ENCODE measurements around the gene KCNJ16. TPM values are rescaled to one million over a fixed set of nuclear protein-coding genes. Genes with fewer than 3 reads are reported as not detected.

KCNJ16 gene
- total and polyA plus RNA-seq, 2 of the 13 experiments (the other 11 are each of a cell fraction or from before 2014, with no cell fraction given): not detected

DNA sequence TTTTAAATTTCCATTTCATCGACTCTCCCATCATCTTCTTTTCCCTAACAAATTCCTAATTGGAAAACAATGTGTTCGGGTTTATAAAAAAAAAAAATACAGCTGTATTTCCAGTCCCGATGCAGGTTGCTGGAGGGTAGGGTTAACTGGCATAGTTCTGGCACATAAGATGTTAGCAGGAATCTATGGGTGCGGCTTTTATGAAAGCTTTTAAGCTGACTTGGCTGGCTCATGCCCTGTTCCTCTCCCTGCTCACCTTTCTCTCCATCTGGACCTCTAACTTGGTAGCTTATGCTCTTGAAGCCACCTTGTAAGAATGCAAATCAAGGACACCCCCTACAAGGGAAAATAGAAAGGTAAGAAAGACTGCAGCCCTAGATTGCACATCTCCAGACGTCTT, 61.1 kb downstream of the KCNJ16 start:
- no TSS peak for BruUV-seq (replicated peaks)
- in situ Hi-C loops (cut with HindIII; ENCODE audit: extremely low pct_ligation_motif_present, low pct_unique_long_range_greater_than_20kb): no loop called here
- FAIRE-seq (no peak), ATAC-seq (no peak), DNase-seq (ENCODE audit: low spot score) (no peak)
- intact Hi-C loops (cut with micrococcal nuclease; ENCODE audit: unreplicated experiment): no loop called here
- 28% methylated on average over 5 of the region's 5 CpGs for WGBS (ENCODE audit: low lambda C conversion rate)
- no peaks in the 10 kb centered on the region for H3K79me2 ChIP-seq (ENCODE audit: insufficient read depth, low read length)
- no peaks in the 10 kb centered on the region for H3K27me3 ChIP-seq (ENCODE audit: control insufficient read depth in 1 of 2, insufficient read depth in 2 of 2, low read length in 2 of 2)
- H3K36me3 ChIP-seq (replicated peaks in 1 of 2; ENCODE audit: control insufficient read depth in 1 of 2, insufficient read depth in 2 of 2, low read length in 2 of 2): no peaks in the 10 kb centered on the region
- no peak overlapping the region for H3K27ac ChIP-seq (ENCODE audit: extremely low read length, insufficient read depth, low read length)
- ChIA-PET CTCF (ENCODE audit: low intra/inter-chr PET ratio, low total read pairs) (no interaction called here), POLR2A (no interaction called here)
- no peak overlapping the region for H3K9ac ChIP-seq (ENCODE audit: insufficient read depth, low read depth, low read length)
- H3K4me2 ChIP-seq (ENCODE audit: low read depth, low read length): no peak overlapping the region
- H4K20me1 ChIP-seq (ENCODE audit: insufficient read depth, low read length): no peaks in the 10 kb centered on the region
- H3K4me3 ChIP-seq (replicated peaks in 1 of 3; ENCODE audit: insufficient read depth in 1 of 3, low read depth in 2 of 3, low read length in 3 of 3): no peak overlapping the region
- H3K4me1 ChIP-seq (ENCODE audit: insufficient read depth, low read length): no peaks in the 10 kb centered on the region
- no peaks in the 10 kb centered on the region for H3K9me3 ChIP-seq (ENCODE audit: low read length)
- H2AFZ ChIP-seq (ENCODE audit: low read length): no peak overlapping the region
- no peak for TF ChIP-seq SNRNP70 (IDR thresholded peaks at IDR 0.05; ENCODE audit: low read depth, low read length)
- no peak for TF ChIP-seq TCF7L2 (IDR thresholded peaks at IDR 0.05; ENCODE audit: low read depth, low read length)
- TF ChIP-seq ATF1 (CRISPR knock-in tag; IDR thresholded peaks at IDR 0.05): no peak
- TF ChIP-seq NPAS2 (CRISPR knock-in tag; IDR thresholded peaks at IDR 0.05; ENCODE audit: borderline replicate concordance): no peak
- no peak for TF ChIP-seq ZNF510 (CRISPR knock-in tag; IDR thresholded peaks at IDR 0.05; ENCODE audit: low read depth)
- TF ChIP-seq RNF2 (conservative IDR thresholded peaks at IDR 0.05; ENCODE audit: low read depth): no peak
- no peak for TF ChIP-seq MAF1 (CRISPR knock-in tag; IDR thresholded peaks at IDR 0.05; ENCODE audit: borderline replicate concordance)
- no peak for TF ChIP-seq POLR2AphosphoS5 (IDR thresholded peaks at IDR 0.05; ENCODE audit: low read depth, low read length)
- TF ChIP-seq DNMT1 (CRISPR knock-in tag; IDR thresholded peaks at IDR 0.05): no peak
- TF ChIP-seq, protein P1, sequence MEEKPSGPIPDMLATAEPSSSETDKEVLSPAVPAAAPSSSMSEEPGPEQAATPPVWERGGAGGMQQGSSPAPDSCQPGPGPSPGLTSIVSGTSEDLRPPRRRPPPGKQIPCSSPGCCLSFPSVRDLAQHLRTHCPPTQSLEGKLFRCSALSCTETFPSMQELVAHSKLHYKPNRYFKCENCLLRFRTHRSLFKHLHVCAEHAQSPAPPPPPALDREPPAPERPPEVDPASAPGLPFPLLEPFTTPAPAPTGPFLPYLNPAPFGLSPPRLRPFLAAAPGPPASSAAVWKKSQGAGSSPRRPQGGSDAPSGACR (CRISPR knock-in tag; IDR thresholded peaks at IDR 0.05): no peak
- TF ChIP-seq SALL2 (CRISPR knock-in tag; IDR thresholded peaks at IDR 0.05): no peak
- TF ChIP-seq ZNF614 (CRISPR knock-in tag; IDR thresholded peaks at IDR 0.05; ENCODE audit: borderline replicate concordance): no peak

Measured in HepG2 (cell line).